ENCODE results near the gene GRB10. TPM values are rescaled to one million over a fixed set of nuclear protein-coding genes. Genes with fewer than 3 reads are reported as not detected.

GRB10 gene
- total RNA-seq, result 43.1 and 55.4 TPM in 2 replicates

DNA sequence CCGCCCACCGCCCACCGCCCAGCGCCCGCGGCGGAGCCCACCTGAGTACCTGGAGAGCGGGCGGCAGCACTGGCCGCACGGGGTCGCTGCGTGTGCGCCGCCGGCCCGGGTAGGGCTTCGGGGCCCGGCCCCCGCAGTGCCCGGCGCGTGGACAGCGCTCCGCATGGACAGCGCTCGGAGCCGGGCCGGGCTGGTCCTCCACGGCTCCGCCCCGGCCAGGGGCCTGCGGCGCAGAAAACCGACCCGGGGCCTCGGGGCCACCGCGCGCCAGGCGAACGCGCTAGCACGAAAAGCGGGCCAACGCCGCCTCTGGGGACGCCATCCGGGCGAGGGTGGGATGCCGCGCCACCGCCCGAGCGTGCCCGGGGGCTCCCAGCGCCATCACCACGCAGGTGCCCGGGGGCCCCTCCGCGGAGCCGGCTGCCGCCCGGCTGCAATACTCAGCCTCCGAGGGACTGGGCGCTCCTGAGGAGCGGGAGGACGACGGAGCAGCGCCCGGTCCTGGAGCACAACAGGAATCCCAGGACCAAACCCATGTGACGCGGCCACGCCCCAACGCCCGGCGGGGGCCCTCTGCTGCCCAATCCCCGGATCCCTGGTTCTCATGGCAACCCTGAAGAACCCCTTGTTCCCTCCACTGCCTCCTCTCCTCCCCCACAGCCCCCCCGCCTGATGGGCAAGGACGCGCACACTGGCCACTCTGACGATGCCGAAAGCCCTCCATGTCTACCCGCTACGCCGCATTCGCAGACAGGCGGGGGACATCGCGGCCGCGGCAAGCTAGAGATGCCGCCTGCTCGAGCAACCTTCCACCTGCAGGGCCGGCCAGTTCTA, at the start of gene GRB10:
TSS of gene GRB10 (minus strand) at position 522 of the 834 bp plus-strand sequence. CDS start 50,574 bp downstream, outside the sequence.

DNA sequence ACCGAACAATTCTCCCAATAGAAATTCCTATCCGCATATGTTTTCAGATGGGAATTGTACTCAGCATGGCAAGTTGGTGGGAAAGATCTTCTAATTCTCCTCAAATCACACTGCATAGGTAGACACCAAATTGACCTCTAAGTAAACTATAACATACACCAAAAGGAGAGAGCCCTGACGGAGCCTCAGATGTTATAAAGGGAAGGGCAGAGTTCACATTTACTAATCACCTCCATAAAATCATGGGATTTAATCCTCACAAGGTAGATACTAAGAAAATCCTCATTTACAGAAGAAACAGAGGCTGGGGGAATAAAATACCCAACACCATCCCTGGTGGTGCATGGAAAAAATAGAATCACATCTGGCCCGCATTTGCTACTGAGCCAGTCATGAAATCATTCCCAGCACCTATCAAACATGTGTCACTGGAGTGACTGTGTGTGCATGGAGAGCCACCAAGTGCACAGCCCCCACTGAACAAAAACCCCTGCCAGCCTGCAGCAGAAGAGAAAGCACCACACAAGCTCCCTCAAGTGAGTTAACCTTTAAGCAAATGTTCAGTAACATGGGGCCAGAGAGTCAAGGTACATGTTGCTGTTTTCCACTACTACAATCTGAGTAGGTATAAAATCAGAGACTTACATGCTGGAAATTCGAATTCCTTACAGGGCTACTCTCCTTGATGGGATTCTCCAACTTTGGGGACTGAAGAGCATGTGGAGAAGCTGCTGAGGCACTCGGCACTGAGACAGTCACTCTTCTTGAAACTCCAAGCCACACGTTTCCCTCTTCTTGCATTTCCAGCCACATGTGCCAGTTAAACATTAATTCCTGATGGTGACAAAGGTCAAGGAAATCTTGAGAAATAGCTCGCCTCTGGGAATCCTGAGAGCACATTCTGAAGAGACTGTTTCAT, 217.8 kb downstream of the GRB10 start, which contains the start of gene DDC:
TSS of gene DDC (minus strand) at position 766 of the 919 bp plus-strand sequence. CDS start 21,320 bp downstream, outside the sequence.

Other genes with a start within 250 kb of the GRB10 start
- not detected in 2 replicates for gene DDC, start 217.5 kb downstream of the GRB10 start, total RNA-seq

Measured in tracheal epithelial cell (primary cell).